HepG2 (cell line): Measurements from ENCODE around the gene HTRA3. TPM values are rescaled to one million over a fixed set of nuclear protein-coding genes. Genes with fewer than 3 reads are reported as not detected.

ENCODE experiments used
- ATAC-seq: fragments of 200-7000 bp; cut with Tn5 transposase; 3 replicates; pipeline ENCODE4 v1.9.1; 2020; ENCODE audit warnings: mild to moderate bottlenecking, moderate library complexity
- BruUV-seq: library from RNA; stranded (reverse); fragments of 400-500 nt; replicated peaks from 2 replicates; lab custom pipeline; 2021; lab: Mats Ljungman, UMichigan
- CTCF ChIA-PET: fragments of 300-600 bp; formaldehyde crosslinking; extraction: SDS; loops from one replicate; lab custom pipeline; 2021; ENCODE audit warnings: low total read pairs, inconsistent platforms, low intra/inter-chr PET ratio; lab: Yijun Ruan, JAX
- POLR2A ChIA-PET: fragments of 350-600 bp; sonication (Branson Sonifier 250); formaldehyde crosslinking; loops from one replicate; lab custom pipeline; 2020; ENCODE audit warnings: antibody characterized with exemption, inconsistent platforms; lab: Yijun Ruan, JAX
- DNase-seq: peaks from one replicate; pipeline ENCODE4 v3.0.0-alpha.2; 2015; ENCODE audit warnings: low spot score
- FAIRE-seq: peaks from 3 replicates; lab custom pipeline; 2011; peaks lifted over from hg19 to GRCh38; lab: Jason Lieb, UNC
- H2AFZ ChIP-seq: one replicate; pipeline ENCODE4 v1.6.1; 2011; ENCODE audit warnings: low read length, inconsistent platforms
- H3K27ac ChIP-seq: fragments of 300-600 bp; 3 replicates; pipeline ENCODE4 v1.8.0; 2011; ENCODE audit warnings: mixed run types, mild to moderate bottlenecking, mixed read lengths, low read length, inconsistent platforms; ENCODE audit not compliant: insufficient read depth; ENCODE audit errors: extremely low read length
- H3K27me3 ChIP-seq, 2 experiments: fragments of 200-600 bp in 1 of 2; 2 replicates in 1 of 2; 3 replicates in 1 of 2; pipeline versions ENCODE4 v1.6.0 to v1.8.0; 2011; ENCODE audit warnings: low read length in 2 of 2, mild to moderate bottlenecking in 2 of 2, moderate library complexity in 2 of 2, inconsistent platforms in 1 of 2; ENCODE audit not compliant: insufficient read depth in 2 of 2, control insufficient read depth in 1 of 2
- H3K36me3 ChIP-seq, 2 experiments: fragments of 200-600 bp in 1 of 2; replicated peaks in 1 of 2; 2 replicates in 1 of 2; 3 replicates in 1 of 2; pipeline versions ENCODE4 v1.5.1 to v1.8.0; 2011; ENCODE audit warnings: low read length in 2 of 2, inconsistent platforms in 1 of 2; ENCODE audit not compliant: insufficient read depth in 2 of 2, control insufficient read depth in 1 of 2
- H3K4me1 ChIP-seq: 2 replicates; pipeline ENCODE4 v1.5.1; 2012; ENCODE audit warnings: low read length, inconsistent platforms; ENCODE audit not compliant: insufficient read depth
- H3K4me2 ChIP-seq: 2 replicates; pipeline ENCODE4 v1.6.0; 2011; ENCODE audit warnings: low read depth, low read length, inconsistent platforms
- H3K4me3 ChIP-seq, 3 experiments: fragments of 200-600 bp in 1 of 3; sonication (generic), shearing (Covaris generic) in 1 of 3; replicated peaks in 1 of 3; 2 replicates each; pipeline ENCODE4 v1.5.1; 2011 to 2016; ENCODE audit warnings: low read length in 3 of 3, inconsistent platforms in 2 of 3, low read depth in 2 of 3, mild to moderate bottlenecking in 2 of 3, control low read depth in 1 of 3, mixed read lengths in 1 of 3; ENCODE audit not compliant: insufficient read depth in 1 of 3
- H3K79me2 ChIP-seq: one replicate; pipeline ENCODE4 v1.6.1; 2011; ENCODE audit warnings: low read length, inconsistent platforms; ENCODE audit not compliant: insufficient read depth
- H3K9ac ChIP-seq: 2 replicates; pipeline ENCODE4 v1.6.0; 2011; ENCODE audit warnings: mild to moderate bottlenecking, low read depth, low read length, inconsistent platforms; ENCODE audit not compliant: insufficient read depth
- H3K9me3 ChIP-seq: 2 replicates; pipeline ENCODE4 v1.5.1; 2012; ENCODE audit warnings: mild to moderate bottlenecking, low read length
- H4K20me1 ChIP-seq: 2 replicates; pipeline ENCODE4 v1.6.0; 2011; ENCODE audit warnings: inconsistent platforms, mild to moderate bottlenecking, low read length, moderate library complexity; ENCODE audit not compliant: insufficient read depth
- ZHX2 ChIP-seq, 2 experiments: sonication (generic) in 1 of 2; formaldehyde crosslinking in 1 of 2; IDR thresholded peaks; 2 replicates each; pipeline versions ENCODE4 v1.6.1 to v1.9.0; 2014 to 2022; ENCODE audit warnings: antibody characterized with exemption in 1 of 2, borderline replicate concordance in 1 of 2, inconsistent platforms in 1 of 2, low read depth in 1 of 2, missing genetic modification reagents in 1 of 2
- ZNF432 ChIP-seq: sonication (generic); formaldehyde crosslinking; IDR thresholded peaks from 2 replicates; pipeline ENCODE4 v1.5.0; 2020; ENCODE audit warnings: missing genetic modification reagents, mild to moderate bottlenecking, borderline replicate concordance
- WGBS: methylation state at CpG from one replicate; pipeline ENCODE4 v1.1.6; 2017; ENCODE audit warnings: low lambda C conversion rate; 5-methylcytosine and 5-hydroxymethylcytosine counted together
- in situ Hi-C: cut with HindIII; loops from 2 replicates; pipeline ENCODE4 v1.10.0; 2017; ENCODE audit warnings: low pct_unique_long_range_greater_than_20kb; ENCODE audit not compliant: extremely low pct_ligation_motif_present
- intact Hi-C: fragments of 100-400 bp; cut with micrococcal nuclease; formaldehyde crosslinking; loops from one replicate; pipeline ENCODE4 v1.10.0; 2022; ENCODE audit not compliant: unreplicated experiment
- polyA plus RNA-seq, 8 experiments: library from polyadenylated mRNA; depleted of rRNA in 3 of 8; stranded (reverse) in 7 of 8; unstranded in 1 of 8; fragments of >200 nt; fragmentation: Illumina TruSeq in 4 of 8; extraction: Trizol in 4 of 8; gene quantifications; 2 replicates each; pipeline versions ENCODE4 v1.2.1 to v1.2.3, GENCODE V29; 2011 to 2016; ENCODE audit warnings: low read depth in 4 of 8, missing spikeins in 1 of 8, mixed read lengths in 1 of 8; ENCODE audit not compliant: insufficient read depth in 1 of 8
- total RNA-seq, 5 experiments: library from RNA; depleted of rRNA; stranded (reverse); fragments of >200 nt; fragmentation: Illumina TruSeq; extraction: Trizol; gene quantifications; 2 replicates each; pipeline ENCODE4 v1.2.3, GENCODE V29; 2016; ENCODE audit warnings: low read depth in 1 of 5

The HTRA3 gene
- total and polyA plus RNA-seq, 2 of the 13 experiments (the other 11 are each of a cell fraction or from before 2014, with no cell fraction given) = 0.17 TPM; not detected in 1

GRCh38 chr4:8254076-8254475 lies 15.5 kb upstream of the HTRA3 start:
- no peak overlapping the region for H2AFZ ChIP-seq
- no peak for ATAC-seq

More at GRCh38 chr4:8254076-8254475, 15.5 kb upstream of the HTRA3 start:
- H3K79me2 ChIP-seq = no peaks in the 10 kb centered on the region
- H3K9ac ChIP-seq = no peak overlapping the region
- no peaks in the 10 kb centered on the region for H3K9me3 ChIP-seq
- CTCF ChIA-PET = no interaction called here
- no peak overlapping the region for H3K4me3 ChIP-seq
- H4K20me1 ChIP-seq = peaks cover 3% of the 10 kb centered on the region; the same call in 1 of the 2 replicates
- no peak for FAIRE-seq
- no peaks in the 10 kb centered on the region for H3K36me3 ChIP-seq
- in situ Hi-C loops (no loop called here), intact Hi-C loops (no loop called here)
- POLR2A ChIA-PET = no interaction called here
- no peak overlapping the region for H3K4me2 ChIP-seq
- H3K27me3 ChIP-seq = peaks cover 4 to 15% of the 10 kb centered on the region in 2 experiments; a peak in 3 of 5 replicates
- WGBS = 77% methylated on average over 6 of the region's 6 CpGs
- H3K4me1 ChIP-seq = peaks cover 13% of the 10 kb centered on the region
- TF ChIP-seq ZNF432 (CRISPR knock-in tag) (no peak), ZHX2 (IDR thresholded peaks at IDR 0.05; ENCODE audit: low read depth) (no peak), ZHX2 (CRISPR knock-in tag; IDR thresholded peaks at IDR 0.05; ENCODE audit: borderline replicate concordance) (no peak)
- DNase-seq = no peak
- BruUV-seq = no TSS peak
- H3K27ac ChIP-seq = no peak overlapping the region
